ENCODE results near the gene AANAT. TPM values are rescaled to one million over a fixed set of nuclear protein-coding genes. Genes with fewer than 3 reads are reported as not detected.
A peak's percentile ranks its signal among the peaks of the same experiment; 100 is the strongest.

The AANAT gene
- 0.55 TPM in 1 of 2 replicates, not detected in the other for total RNA-seq

DNA sequence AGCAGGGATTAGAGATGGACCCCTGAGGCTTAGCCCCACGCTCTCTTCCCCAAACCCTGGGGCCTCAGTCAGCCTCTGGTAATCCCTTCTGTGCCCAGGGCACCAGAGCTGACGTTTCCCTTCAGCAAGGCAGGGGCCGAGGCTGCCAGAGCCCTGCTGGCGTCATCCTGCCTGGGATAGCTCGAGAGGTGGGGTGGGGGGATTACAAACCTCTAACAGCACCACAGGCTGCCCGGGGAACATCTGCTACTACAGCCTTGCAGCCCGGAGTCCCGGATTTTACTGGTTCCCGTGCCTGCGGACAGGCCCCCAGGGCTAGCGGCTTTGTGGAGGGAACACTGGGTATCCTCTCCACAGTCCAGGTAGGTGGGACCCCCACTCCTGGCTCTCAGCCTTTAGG lies at the start of gene AANAT:
AANAT (plus strand) TSS at position 238 of the 400 bp plus-strand sequence. CDS start 1,144 bp downstream, outside the sequence.
- no peak within 1 kb of the TSS for H3K4me3 Mint-ChIP-seq
- intact Hi-C loops (cut with micrococcal nuclease), result no loop called here
- no peak for DNase-seq
- peaks cover 25% of the 10 kb centered on the region for H3K36me3 Mint-ChIP-seq (ENCODE audit: low read depth)
- H3K4me1 Mint-ChIP-seq, result peaks cover 28% of the 10 kb centered on the region
- TF ChIP-seq, protein P1, sequence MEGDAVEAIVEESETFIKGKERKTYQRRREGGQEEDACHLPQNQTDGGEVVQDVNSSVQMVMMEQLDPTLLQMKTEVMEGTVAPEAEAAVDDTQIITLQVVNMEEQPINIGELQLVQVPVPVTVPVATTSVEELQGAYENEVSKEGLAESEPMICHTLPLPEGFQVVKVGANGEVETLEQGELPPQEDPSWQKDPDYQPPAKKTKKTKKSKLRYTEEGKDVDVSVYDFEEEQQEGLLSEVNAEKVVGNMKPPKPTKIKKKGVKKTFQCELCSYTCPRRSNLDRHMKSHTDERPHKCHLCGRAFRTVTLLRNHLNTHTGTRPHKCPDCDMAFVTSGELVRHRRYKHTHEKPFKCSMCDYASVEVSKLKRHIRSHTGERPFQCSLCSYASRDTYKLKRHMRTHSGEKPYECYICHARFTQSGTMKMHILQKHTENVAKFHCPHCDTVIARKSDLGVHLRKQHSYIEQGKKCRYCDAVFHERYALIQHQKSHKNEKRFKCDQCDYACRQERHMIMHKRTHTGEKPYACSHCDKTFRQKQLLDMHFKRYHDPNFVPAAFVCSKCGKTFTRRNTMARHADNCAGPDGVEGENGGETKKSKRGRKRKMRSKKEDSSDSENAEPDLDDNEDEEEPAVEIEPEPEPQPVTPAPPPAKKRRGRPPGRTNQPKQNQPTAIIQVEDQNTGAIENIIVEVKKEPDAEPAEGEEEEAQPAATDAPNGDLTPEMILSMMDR (IDR thresholded peaks at IDR 0.05), result no peak
- CTCF ChIA-PET, result interaction anchor here (0.9 to 5.6 kb wide), 17 partner anchors 8 to 69 kb away, joined by 3 to 129 read pairs (median 5); partner anchors contain the start of genes RHBDF2 and UBE2O
- no peak for ATAC-seq (ENCODE audit: low read depth)
- H3K27me3 Mint-ChIP-seq, result no peaks in the 10 kb centered on the region
- POLR2A ChIA-PET, result interaction anchor here (1.0 to 4.5 kb wide), 12 partner anchors 9 to 61 kb away, joined by 3 to 48 read pairs (median 5); partner anchors contain the start of gene RHBDF2
- H3K27ac Mint-ChIP-seq, result peak within 1 kb of the TSS; percentile 56
- H3K9me3 Mint-ChIP-seq, result no peaks in the 10 kb centered on the region

DNA sequence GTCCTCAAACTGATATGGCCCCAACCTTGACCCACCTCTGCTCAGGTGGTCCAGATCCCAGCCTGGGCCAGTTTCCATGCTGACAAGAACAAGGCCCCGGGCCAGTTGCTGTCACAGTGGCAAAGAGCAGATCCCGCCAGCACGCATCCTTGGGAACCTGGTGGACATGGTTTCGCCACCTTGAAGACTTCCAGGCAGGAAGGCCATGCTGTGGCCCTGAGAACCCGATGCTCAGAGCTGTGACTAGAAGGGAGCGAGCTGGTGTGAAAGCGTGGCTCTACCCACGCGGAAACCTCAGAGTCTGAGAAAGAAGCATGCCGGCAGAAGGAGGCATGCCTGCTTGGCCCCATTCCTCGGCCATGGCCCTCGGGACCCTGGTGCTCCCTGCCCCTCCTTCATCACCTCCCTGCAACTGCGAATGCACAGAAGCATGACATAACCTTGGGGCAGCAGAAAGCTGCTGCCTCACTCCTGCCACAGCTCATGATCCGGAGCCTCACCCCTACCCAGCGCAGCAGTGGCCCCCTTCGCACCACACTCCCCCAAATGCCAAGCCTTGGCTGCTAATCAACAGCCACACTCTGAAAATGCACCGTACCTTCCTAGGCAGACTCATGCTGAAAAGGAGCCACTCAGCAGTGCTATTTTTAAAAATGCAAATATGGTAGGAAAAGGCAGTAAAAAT lies 47.7 kb upstream of the AANAT start:
- H3K4me1 Mint-ChIP-seq, result peaks cover 69% of the 10 kb centered on the region

DNA sequence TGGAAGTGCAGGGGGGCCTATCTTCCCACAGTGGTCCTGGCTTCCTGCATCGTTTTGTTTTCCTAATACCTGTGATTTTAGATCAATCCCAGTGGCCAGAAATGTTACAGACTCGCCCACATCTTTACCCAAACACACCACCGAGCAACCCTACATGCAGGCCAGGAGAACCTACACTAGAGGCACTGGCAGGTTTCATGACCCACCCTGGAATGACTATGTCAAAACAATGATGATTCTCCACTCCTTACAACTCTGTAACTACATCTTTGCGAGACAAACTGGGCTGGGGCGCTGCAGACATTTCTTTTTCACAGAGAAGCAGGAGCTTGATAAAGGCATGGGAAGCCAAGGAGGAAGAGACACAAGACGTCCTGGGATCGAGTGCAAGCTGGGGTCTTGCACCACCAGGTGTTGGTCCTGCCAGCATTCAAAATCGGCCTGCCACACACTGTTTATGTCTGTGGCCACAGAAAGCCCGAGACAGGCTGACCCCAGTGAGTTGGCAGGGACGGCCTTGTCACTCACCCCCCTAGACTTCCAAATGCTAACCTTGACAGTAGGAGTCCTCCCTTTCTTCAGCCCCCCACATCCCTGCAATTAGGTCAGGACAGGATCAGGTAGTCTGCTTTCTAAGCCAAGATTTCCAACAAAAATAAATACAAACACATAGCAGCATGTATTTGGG lies 46.9 kb upstream of the AANAT start:
- ATAC-seq (ENCODE audit: low read depth), result no peak

More for the DNA sequence above, 47.7 kb upstream of the AANAT start:
- Mint-ChIP-seq H3K4me3 (peak overlapping the region; percentile 29), H3K27ac (peak overlapping the region; percentile 25), H3K27me3 (no peaks in the 10 kb centered on the region), H3K9me3 (no peaks in the 10 kb centered on the region), H3K36me3 (ENCODE audit: low read depth) (peaks cover 14% of the 10 kb centered on the region)
- TF ChIP-seq, protein P1 (IDR thresholded peaks at IDR 0.05), result no peak
- intact Hi-C loops (cut with micrococcal nuclease), result no loop called here
- no peak for ATAC-seq (ENCODE audit: low read depth)
- no peak for DNase-seq
- CTCF ChIA-PET, result no interaction called here
- POLR2A ChIA-PET, result interaction anchor here (0.6 kb wide), 1 partner anchor 39 kb away, joined by 5 read pairs; no protein-coding TSS in a partner anchor

DNA sequence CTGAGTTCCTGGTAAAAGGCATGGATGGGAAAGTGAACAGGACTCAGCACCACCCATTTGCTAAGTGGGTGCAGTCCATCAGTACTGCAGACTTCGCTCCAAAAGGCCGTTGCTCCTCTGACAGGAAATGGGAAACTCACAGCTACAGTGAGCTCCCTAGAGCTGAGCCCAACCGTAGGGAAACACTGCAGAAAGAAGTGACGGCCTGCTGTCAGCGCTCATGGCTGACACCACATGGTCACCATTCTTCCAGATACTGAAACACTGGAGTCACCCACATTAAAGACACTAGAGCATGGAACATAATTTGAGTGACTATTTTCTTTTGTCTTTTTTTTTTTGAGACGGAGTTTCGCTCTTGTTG lies 46.4 kb upstream of the AANAT start:
- Mint-ChIP-seq H3K27ac (peak overlapping the region; percentile 30), H3K4me1 (peaks cover 73% of the 10 kb centered on the region), H3K27me3 (no peaks in the 10 kb centered on the region), H3K36me3 (ENCODE audit: low read depth) (peaks cover 14% of the 10 kb centered on the region), H3K4me3 (no peak overlapping the region), H3K9me3 (no peaks in the 10 kb centered on the region)
- ATAC-seq (ENCODE audit: low read depth) (no peak), DNase-seq (no peak)
- ChIA-PET POLR2A (no interaction called here), CTCF (no interaction called here)
- intact Hi-C loops (cut with micrococcal nuclease), result no loop called here
- TF ChIP-seq, protein P1 (IDR thresholded peaks at IDR 0.05), result no peak

More for the DNA sequence above, 46.9 kb upstream of the AANAT start:
- ChIA-PET POLR2A (no interaction called here), CTCF (no interaction called here)
- peaks cover 68% of the 10 kb centered on the region for H3K4me1 Mint-ChIP-seq
- DNase-seq, result no peak
- H3K36me3 Mint-ChIP-seq (ENCODE audit: low read depth), result peaks cover 14% of the 10 kb centered on the region
- intact Hi-C loops (cut with micrococcal nuclease), result no loop called here
- TF ChIP-seq, protein P1 (IDR thresholded peaks at IDR 0.05), result no peak
- no peaks in the 10 kb centered on the region for H3K9me3 Mint-ChIP-seq
- peak overlapping the region; percentile 30 for H3K27ac Mint-ChIP-seq
- H3K27me3 Mint-ChIP-seq, result no peaks in the 10 kb centered on the region
- H3K4me3 Mint-ChIP-seq, result no peak overlapping the region

DNA sequence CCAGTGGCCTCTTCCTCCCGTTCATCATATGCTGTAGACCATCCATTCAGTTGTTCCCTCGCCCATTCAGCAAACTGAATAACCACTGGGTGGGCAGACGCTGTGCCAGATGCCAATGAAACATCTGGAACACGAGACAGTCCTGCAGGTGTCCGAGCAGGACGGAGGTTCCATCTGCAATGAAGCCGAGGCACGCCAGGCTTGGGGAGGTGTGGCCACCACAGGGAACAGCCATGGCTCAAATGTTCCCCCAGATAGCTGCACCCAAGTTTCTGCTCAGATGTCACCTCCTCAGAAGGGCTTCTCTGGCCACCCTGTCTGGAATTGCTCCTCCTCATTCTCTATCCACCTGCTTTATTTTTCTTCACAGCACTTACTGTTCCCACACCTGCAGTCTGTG lies 45.0 kb upstream of the AANAT start:
- TF ChIP-seq, protein P1 (IDR thresholded peaks at IDR 0.05), result no peak
- H3K9me3 Mint-ChIP-seq, result no peaks in the 10 kb centered on the region
- POLR2A ChIA-PET, result interaction anchor here (1.3 kb wide), 1 partner anchor 8 kb away, joined by 3 read pairs; no protein-coding TSS in a partner anchor
- intact Hi-C loops (cut with micrococcal nuclease), result no loop called here
- H3K27ac Mint-ChIP-seq, result peak overlapping the region; percentile 84
- no peaks in the 10 kb centered on the region for H3K27me3 Mint-ChIP-seq
- peaks cover 6% of the 10 kb centered on the region for H3K36me3 Mint-ChIP-seq (ENCODE audit: low read depth)
- CTCF ChIA-PET, result interaction anchor here (1.7 kb wide), 1 partner anchor 11 kb away, joined by 4 read pairs; no protein-coding TSS in a partner anchor
- no peak for DNase-seq
- peak overlapping the region; percentile 48 for H3K4me3 Mint-ChIP-seq
- no peak for ATAC-seq (ENCODE audit: low read depth)
- peaks cover 77% of the 10 kb centered on the region for H3K4me1 Mint-ChIP-seq
